Activated CD8-positive, alpha-beta T cell treated with anti-CD3 and anti-CD28 coated beads for 36 hours (primary cell): ENCODE results near the gene SDR42E2. TPM values are rescaled to one million over a fixed set of nuclear protein-coding genes. Genes with fewer than 3 reads are reported as not detected.

Experiments used
- ATAC-seq: fragments of 200-7000 bp; cut with Tn5 transposase; one replicate; pipeline ENCODE4 v1.10.0; 2021; ENCODE audit warnings: mild to moderate bottlenecking, moderate library complexity
- CTCF ChIA-PET: fragments of 350-600 bp; sonication (Branson Sonifier 250); formaldehyde crosslinking; loops from one replicate; lab custom pipeline; 2021; ENCODE audit warnings: antibody characterized with exemption; lab: Charles Lee
- POLR2A ChIA-PET: fragments of 350-600 bp; sonication (Branson Sonifier 250); formaldehyde crosslinking; loops from one replicate; lab custom pipeline; 2021; ENCODE audit warnings: antibody characterized with exemption; lab: Charles Lee
- DNase-seq: peaks from one replicate; pipeline ENCODE4 v3.0.0-alpha.2; 2020
- H3K27ac Mint-ChIP-seq: one replicate; pipeline ENCODE4 v1.8.0; 2021; ENCODE audit warnings: mild to moderate bottlenecking, mixed read lengths
- H3K27me3 Mint-ChIP-seq: one replicate; pipeline ENCODE4 v1.8.0; 2021; ENCODE audit warnings: mixed read lengths
- H3K36me3 Mint-ChIP-seq: one replicate; pipeline ENCODE4 v1.8.0; 2021; ENCODE audit warnings: low read depth, mixed read lengths
- H3K4me1 Mint-ChIP-seq: one replicate; pipeline ENCODE4 v1.8.0; 2021; ENCODE audit warnings: low read depth, mixed read lengths
- H3K4me3 Mint-ChIP-seq: one replicate; pipeline ENCODE4 v1.8.0; 2021; ENCODE audit warnings: mild to moderate bottlenecking, moderate library complexity, mixed read lengths
- H3K9me3 Mint-ChIP-seq: one replicate; pipeline ENCODE4 v1.8.0; 2021; ENCODE audit warnings: mixed read lengths
- intact Hi-C: fragments of 100-400 bp; cut with micrococcal nuclease; formaldehyde crosslinking; loops from one replicate; pipeline ENCODE4 v1.10.0; 2022
- total RNA-seq, 2 experiments: library from RNA; stranded (reverse); gene quantifications; one replicate each; pipeline ENCODE4 v1.2.3, GENCODE V29; 2021
- TF ChIP-seq, protein P1 (sequence below): fragments of 200-600 bp; IDR thresholded peaks from one replicate; pipeline ENCODE4 v1.8.0; 2022; ENCODE audit warnings: antibody characterized with exemption, mild to moderate bottlenecking

The SDR42E2 gene
- total RNA-seq = under 1 TPM in 1 of 2 experiments, not detected in 1; 0.14 TPM

GRCh38 chr16:22161999-22162655, at the start of gene SDR42E2:
TSS of gene SDR42E2 (plus strand) at chr16:22162506. CDS start at chr16:22165583, 3,077 bp downstream.
- Mint-ChIP-seq H3K27ac (no peak within 1 kb of the TSS), H3K27me3 (peaks cover 13% of the 10 kb centered on the region), H3K4me3 (peak within 1 kb of the TSS; percentile 33), H3K4me1 (peaks cover 2% of the 10 kb centered on the region), H3K9me3 (no peaks in the 10 kb centered on the region), H3K36me3 (no peaks in the 10 kb centered on the region)
- ATAC-seq (peak; percentile 80), DNase-seq (peak; percentile 42)
- intact Hi-C loops = no loop called here
- ChIA-PET POLR2A (no interaction called here), CTCF (interaction anchor here (1.3 to 2.6 kb wide), 3 partner anchors 18 to 84 kb away, joined by 3 to 9 read pairs (median 7); no protein-coding TSS in a partner anchor)
- TF ChIP-seq, protein P1, sequence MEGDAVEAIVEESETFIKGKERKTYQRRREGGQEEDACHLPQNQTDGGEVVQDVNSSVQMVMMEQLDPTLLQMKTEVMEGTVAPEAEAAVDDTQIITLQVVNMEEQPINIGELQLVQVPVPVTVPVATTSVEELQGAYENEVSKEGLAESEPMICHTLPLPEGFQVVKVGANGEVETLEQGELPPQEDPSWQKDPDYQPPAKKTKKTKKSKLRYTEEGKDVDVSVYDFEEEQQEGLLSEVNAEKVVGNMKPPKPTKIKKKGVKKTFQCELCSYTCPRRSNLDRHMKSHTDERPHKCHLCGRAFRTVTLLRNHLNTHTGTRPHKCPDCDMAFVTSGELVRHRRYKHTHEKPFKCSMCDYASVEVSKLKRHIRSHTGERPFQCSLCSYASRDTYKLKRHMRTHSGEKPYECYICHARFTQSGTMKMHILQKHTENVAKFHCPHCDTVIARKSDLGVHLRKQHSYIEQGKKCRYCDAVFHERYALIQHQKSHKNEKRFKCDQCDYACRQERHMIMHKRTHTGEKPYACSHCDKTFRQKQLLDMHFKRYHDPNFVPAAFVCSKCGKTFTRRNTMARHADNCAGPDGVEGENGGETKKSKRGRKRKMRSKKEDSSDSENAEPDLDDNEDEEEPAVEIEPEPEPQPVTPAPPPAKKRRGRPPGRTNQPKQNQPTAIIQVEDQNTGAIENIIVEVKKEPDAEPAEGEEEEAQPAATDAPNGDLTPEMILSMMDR = no peak

DNA sequence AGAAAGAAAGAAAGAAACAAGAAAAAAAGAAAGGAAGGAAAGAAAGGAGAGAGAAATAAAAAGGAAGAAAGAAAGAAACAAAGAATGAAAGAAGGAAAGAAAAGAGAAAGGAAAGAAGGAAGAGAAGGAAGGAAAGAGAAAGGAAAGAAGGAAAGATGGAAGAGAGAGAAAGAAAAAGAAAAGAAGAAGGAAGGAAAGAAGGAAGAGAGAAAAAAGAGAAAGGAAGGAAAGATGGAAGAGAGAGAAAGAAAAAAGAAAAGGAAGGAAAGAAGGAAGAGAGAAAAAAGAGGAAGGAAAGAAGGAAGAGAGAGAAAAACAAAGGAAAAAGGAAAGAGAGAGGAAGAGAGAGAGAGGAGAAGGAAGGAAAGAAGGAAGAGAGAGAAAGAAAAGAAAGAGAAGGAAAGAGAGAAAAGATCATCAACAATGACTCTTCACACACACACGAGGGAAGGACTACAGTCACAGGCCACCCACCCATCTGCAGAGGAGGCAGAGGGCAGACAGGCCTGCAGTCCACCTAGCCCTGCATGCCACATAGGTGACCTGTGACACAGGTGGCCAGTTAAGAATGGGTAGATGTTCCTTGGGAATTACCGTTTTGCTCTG, 46.1 kb upstream of the SDR42E2 start:
- CTCF ChIA-PET = interaction anchor here (1.4 kb wide), 1 partner anchor 26 kb away, joined by 4 read pairs; no protein-coding TSS in a partner anchor
- H3K4me1 Mint-ChIP-seq = no peaks in the 10 kb centered on the region
- H3K27ac Mint-ChIP-seq = no peak overlapping the region

DNA sequence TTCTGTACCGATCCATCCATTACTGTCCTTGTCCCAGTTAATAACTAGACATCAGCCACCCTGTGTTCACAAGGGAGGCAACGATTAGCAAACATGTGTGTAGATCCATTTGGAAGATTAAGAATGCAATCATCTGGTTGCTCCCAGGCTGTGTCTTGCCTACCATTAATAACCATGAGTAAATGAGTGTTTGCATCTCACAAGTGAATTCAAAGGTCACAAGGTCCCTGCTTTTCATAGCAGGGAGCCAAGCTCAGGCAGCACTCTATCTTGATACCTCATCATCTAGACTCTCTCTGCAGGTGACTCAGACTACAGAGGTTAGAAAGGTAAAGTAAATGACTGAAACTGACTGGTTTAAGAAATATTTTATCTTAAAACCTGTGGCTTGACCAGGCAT, 44.7 kb upstream of the SDR42E2 start:
- H3K4me3 Mint-ChIP-seq = no peak overlapping the region
- H3K4me1 Mint-ChIP-seq = no peaks in the 10 kb centered on the region
- DNase-seq = no peak
- POLR2A ChIA-PET = no interaction called here
- no peaks in the 10 kb centered on the region for H3K27me3 Mint-ChIP-seq
- TF ChIP-seq, protein P1 = no peak
- no peaks in the 10 kb centered on the region for H3K9me3 Mint-ChIP-seq
- no peaks in the 10 kb centered on the region for H3K36me3 Mint-ChIP-seq
- CTCF ChIA-PET = no interaction called here
- no peak overlapping the region for H3K27ac Mint-ChIP-seq
- no peak for ATAC-seq
- intact Hi-C loops = no loop called here

More for the DNA sequence above, 46.1 kb upstream of the SDR42E2 start:
- no peak for ATAC-seq
- TF ChIP-seq, protein P1 = peak; percentile 57
- DNase-seq = no peak
- intact Hi-C loops = no loop called here
- Mint-ChIP-seq H3K9me3 (no peaks in the 10 kb centered on the region), H3K27me3 (no peaks in the 10 kb centered on the region), H3K36me3 (no peaks in the 10 kb centered on the region), H3K4me3 (no peak overlapping the region)
- POLR2A ChIA-PET = no interaction called here

DNA sequence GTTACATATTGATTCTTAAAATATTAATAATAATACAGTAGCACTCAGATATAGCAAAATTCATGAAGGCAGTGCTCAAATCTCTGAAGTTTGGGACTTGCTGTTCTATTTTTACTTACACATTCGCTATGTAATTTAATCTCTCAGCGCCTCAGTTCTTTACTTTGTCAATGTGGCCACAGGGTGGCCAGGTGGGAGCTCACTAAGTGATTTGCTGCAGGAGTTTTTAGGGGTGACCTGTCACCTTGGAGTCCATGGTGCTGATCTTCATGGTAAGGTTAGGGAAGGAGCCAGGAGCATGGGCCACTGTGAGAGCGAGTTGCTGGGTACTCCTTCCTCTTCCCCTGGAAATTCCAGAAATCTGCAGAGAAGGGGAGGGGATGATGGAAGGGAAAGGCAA, 41.9 kb upstream of the SDR42E2 start:
- ChIA-PET POLR2A (no interaction called here), CTCF (interaction anchor here (0.9 to 1.4 kb wide), 3 partner anchors 21 to 68 kb away, joined by 4 read pairs; no protein-coding TSS in a partner anchor)
- Mint-ChIP-seq H3K9me3 (no peaks in the 10 kb centered on the region), H3K27ac (no peak overlapping the region), H3K27me3 (no peaks in the 10 kb centered on the region), H3K36me3 (no peaks in the 10 kb centered on the region), H3K4me3 (no peak overlapping the region), H3K4me1 (no peaks in the 10 kb centered on the region)
- TF ChIP-seq, protein P1 = no peak
- intact Hi-C loops = no loop called here
- ATAC-seq = no peak
- no peak for DNase-seq

- Mint-ChIP-seq H3K27me3 (no peaks in the 10 kb centered on the region), H3K27ac (no peak overlapping the region), H3K36me3 (no peaks in the 10 kb centered on the region), H3K4me1 (no peaks in the 10 kb centered on the region), H3K4me3 (no peak overlapping the region), H3K9me3 (no peaks in the 10 kb centered on the region)
- ChIA-PET POLR2A (no interaction called here), CTCF (no interaction called here)
- ATAC-seq = no peak
- TF ChIP-seq, protein P1 = no peak
- intact Hi-C loops = no loop called here
- no peak for DNase-seq
Observed at GRCh38 chr16:22122239-22122638, 40.1 kb upstream of the SDR42E2 start.
